ENCODE measurements around the gene SEZ6L. TPM values are rescaled to one million over a fixed set of nuclear protein-coding genes. Genes with fewer than 3 reads are reported as not detected.

The SEZ6L gene
- total and polyA plus RNA-seq, 10 of the 15 experiments (the other 5 are each of a cell fraction or from before 2014, with no cell fraction given): not detected

- no peaks in the 10 kb centered on the region for H3K36me3 ChIP-seq (ENCODE audit: control insufficient read depth in 2 of 2, insufficient read depth in 2 of 2, low read length in 1 of 2)
- no peaks in the 10 kb centered on the region for H3K79me2 ChIP-seq (ENCODE audit: control insufficient read depth, insufficient read depth, low read length)
- no peak; the same call in 2 of the 3 replicates for ATAC-seq
- ChIA-PET SMC1A (ENCODE audit: uncharacterized antibody, unreplicated experiment) (interaction anchor here (1.2 kb wide), 1 partner anchor 54 kb away, joined by 3 read pairs; no protein-coding TSS in a partner anchor), CTCF (interaction anchor here (0.9 to 1.7 kb wide), 5 partner anchors 11 to 54 kb away, joined by 3 to 8 read pairs (median 5); no protein-coding TSS in a partner anchor), POLR2A (no interaction called here), RAD21 (ENCODE audit: unreplicated experiment) (no interaction called here)
- H3K27ac ChIP-seq (ENCODE audit: control insufficient read depth, insufficient read depth): no peak overlapping the region
- no TSS peak for BruUV-seq (replicated peaks)
- no peak overlapping the region for H3K9ac ChIP-seq (ENCODE audit: control insufficient read depth, insufficient read depth, low read length)
- 59% methylated on average over 4 of the region's 4 CpGs for WGBS (ENCODE audit: insufficient coverage, insufficient replicate concordance, low lambda C conversion rate, missing lambda C conversion rate)
- DNase-seq (ENCODE audit: low read depth, low spot score): no peak
- peak; percentile 62 for FAIRE-seq
- H3K27me3 ChIP-seq (replicated peaks in 1 of 2; ENCODE audit: control insufficient read depth in 2 of 2, insufficient read depth in 2 of 2, low read length in 1 of 2): no peaks in the 10 kb centered on the region
- H3K9me3 ChIP-seq (replicated peaks; ENCODE audit: control insufficient read depth, insufficient read depth, low read length): no peaks in the 10 kb centered on the region
- H2AFZ ChIP-seq (ENCODE audit: control insufficient read depth, low read depth, low read length): no peak overlapping the region
- no peak overlapping the region for H3K4me2 ChIP-seq (ENCODE audit: control insufficient read depth, insufficient read depth)
- intact Hi-C loops (cut with micrococcal nuclease; ENCODE audit: unreplicated experiment): no loop called here
- H4K20me1 ChIP-seq (ENCODE audit: control insufficient read depth, insufficient read depth): no peaks in the 10 kb centered on the region
- peak; percentile 53; the same call in 1 of the 2 replicates for TF ChIP-seq RAD51 (IDR thresholded peaks at IDR 0.05)
- TF ChIP-seq ZZZ3 (IDR thresholded peaks at IDR 0.05; ENCODE audit: control insufficient read depth, insufficient read length, low read depth): no peak
- TF ChIP-seq MEF2B (IDR thresholded peaks at IDR 0.05; ENCODE audit: partially characterized antibody, poor library complexity, severe bottlenecking): no peak
- TF ChIP-seq, protein P1, sequence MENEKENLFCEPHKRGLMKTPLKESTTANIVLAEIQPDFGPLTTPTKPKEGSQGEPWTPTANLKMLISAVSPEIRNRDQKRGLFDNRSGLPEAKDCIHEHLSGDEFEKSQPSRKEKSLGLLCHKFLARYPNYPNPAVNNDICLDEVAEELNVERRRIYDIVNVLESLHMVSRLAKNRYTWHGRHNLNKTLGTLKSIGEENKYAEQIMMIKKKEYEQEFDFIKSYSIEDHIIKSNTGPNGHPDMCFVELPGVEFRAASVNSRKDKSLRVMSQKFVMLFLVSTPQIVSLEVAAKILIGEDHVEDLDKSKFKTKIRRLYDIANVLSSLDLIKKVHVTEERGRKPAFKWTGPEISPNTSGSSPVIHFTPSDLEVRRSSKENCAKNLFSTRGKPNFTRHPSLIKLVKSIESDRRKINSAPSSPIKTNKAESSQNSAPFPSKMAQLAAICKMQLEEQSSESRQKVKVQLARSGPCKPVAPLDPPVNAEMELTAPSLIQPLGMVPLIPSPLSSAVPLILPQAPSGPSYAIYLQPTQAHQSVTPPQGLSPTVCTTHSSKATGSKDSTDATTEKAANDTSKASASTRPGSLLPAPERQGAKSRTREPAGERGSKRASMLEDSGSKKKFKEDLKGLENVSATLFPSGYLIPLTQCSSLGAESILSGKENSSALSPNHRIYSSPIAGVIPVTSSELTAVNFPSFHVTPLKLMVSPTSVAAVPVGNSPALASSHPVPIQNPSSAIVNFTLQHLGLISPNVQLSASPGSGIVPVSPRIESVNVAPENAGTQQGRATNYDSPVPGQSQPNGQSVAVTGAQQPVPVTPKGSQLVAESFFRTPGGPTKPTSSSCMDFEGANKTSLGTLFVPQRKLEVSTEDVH (IDR thresholded peaks at IDR 0.05; ENCODE audit: low read depth, partially characterized antibody): no peak
- no peak for TF ChIP-seq PRDM15 (CRISPR knock-in tag; IDR thresholded peaks at IDR 0.05)
- peak; percentile 24; the same call in 1 of the 2 replicates for TF ChIP-seq NFYB (IDR thresholded peaks at IDR 0.05; ENCODE audit: insufficient read depth, low read depth, low read length)
- TF ChIP-seq LARP7 (IDR thresholded peaks at IDR 0.05): no peak
- TF ChIP-seq RAD21 (IDR thresholded peaks at IDR 0.05; ENCODE audit: insufficient read depth, low read depth, low read length): no peak
- peak in 1 of 2 experiments; percentile 20; a peak in 1 of 4 replicates for TF ChIP-seq BHLHE40 (IDR thresholded peaks at IDR 0.05; ENCODE audit: borderline replicate concordance in 1 of 2, low read depth in 2 of 2, low read length in 1 of 2)
- TF ChIP-seq USF1 (IDR thresholded peaks at IDR 0.05; ENCODE audit: borderline replicate concordance, extremely low read length, insufficient read depth, low read depth, low read length): peak; percentile 71
- TF ChIP-seq ZBTB33 (IDR thresholded peaks at IDR 0.05): no peak
- TF ChIP-seq SMAD1 (IDR thresholded peaks at IDR 0.05; ENCODE audit: low read depth, partially characterized antibody): no peak
- TF ChIP-seq RCOR1 (conservative IDR thresholded peaks at IDR 0.05; ENCODE audit: low read depth, low read length): no peak
- TF ChIP-seq MYB (IDR thresholded peaks at IDR 0.05; ENCODE audit: borderline replicate concordance, low read depth, low read length): no peak
- no peaks in the 10 kb centered on the region; the same call in 1 of the 2 replicates for H3K4me1 ChIP-seq (ENCODE audit: control insufficient read depth, insufficient read depth, low read length)
- in situ Hi-C loops (cut with MboI): no loop called here
- H3K4me3 ChIP-seq: no peak overlapping the region
Observed at GRCh38 chr22:26406118-26406517, 236.9 kb downstream of the SEZ6L start.
